SK-N-SH (cell line): Measurements from ENCODE around the gene FAM120A.

ENCODE experiments used
- FOXM1 ChIP-seq: IDR thresholded peaks from 2 replicates; pipeline ENCODE4 v1.4.0; 2012; ENCODE audit warnings: low read depth, mild to moderate bottlenecking
- TF ChIP-seq, protein P1 (sequence below): IDR thresholded peaks from 2 replicates; pipeline ENCODE4 v1.4.0; 2012; ENCODE audit warnings: low read depth, borderline replicate concordance

DNA sequence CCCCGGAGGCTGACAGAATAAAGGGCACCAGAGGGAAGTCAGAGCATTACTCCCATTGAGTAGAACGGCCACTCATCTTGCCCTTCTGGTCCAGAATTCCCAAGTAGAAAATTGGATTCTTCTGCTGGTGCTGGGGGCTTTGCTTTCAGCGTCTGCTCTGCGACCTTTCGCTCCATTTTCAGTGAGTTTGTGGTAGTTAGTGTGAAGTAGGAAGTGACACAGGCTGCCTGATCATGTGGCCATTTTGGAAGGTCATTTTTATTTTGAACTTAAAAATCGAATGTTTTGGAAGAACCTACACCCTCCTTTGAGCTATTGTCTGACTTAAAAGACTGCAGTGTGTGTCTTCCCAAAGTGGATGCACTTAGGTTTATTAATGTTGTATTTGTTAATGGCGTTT lies 58.6 kb downstream of the FAM120A start:
- TF ChIP-seq, protein P1, sequence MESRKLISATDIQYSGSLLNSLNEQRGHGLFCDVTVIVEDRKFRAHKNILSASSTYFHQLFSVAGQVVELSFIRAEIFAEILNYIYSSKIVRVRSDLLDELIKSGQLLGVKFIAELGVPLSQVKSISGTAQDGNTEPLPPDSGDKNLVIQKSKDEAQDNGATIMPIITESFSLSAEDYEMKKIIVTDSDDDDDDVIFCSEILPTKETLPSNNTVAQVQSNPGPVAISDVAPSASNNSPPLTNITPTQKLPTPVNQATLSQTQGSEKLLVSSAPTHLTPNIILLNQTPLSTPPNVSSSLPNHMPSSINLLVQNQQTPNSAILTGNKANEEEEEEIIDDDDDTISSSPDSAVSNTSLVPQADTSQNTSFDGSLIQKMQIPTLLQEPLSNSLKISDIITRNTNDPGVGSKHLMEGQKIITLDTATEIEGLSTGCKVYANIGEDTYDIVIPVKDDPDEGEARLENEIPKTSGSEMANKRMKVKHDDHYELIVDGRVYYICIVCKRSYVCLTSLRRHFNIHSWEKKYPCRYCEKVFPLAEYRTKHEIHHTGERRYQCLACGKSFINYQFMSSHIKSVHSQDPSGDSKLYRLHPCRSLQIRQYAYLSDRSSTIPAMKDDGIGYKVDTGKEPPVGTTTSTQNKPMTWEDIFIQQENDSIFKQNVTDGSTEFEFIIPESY = no peak
- TF ChIP-seq FOXM1 = no peak
